CD14-positive monocyte (primary cell): Measurements from ENCODE around the gene CEP72. TPM values are rescaled to one million over a fixed set of nuclear protein-coding genes. Genes with fewer than 3 reads are reported as not detected.

Experiments used
- DNase-seq, 3 donors: peaks; one replicate each; pipeline ENCODE4 v3.0.0-alpha.2; 2011 to 2022
- H2AFZ ChIP-seq: 2 replicates; pipeline ENCODE4 v1.6.0; 2012; ENCODE audit warnings: mild to moderate bottlenecking, low read depth, low read length, inconsistent platforms; ENCODE audit not compliant: insufficient read depth, poor library complexity, severe bottlenecking
- H3K27ac ChIP-seq, 2 donors: 1 replicate in 1 of 2; 2 replicates in 1 of 2; pipeline ENCODE4 v1.5.1; 2012 to 2013; ENCODE audit warnings: low read length in 2 of 2, control low read depth in 1 of 2, inconsistent platforms in 1 of 2, low read depth in 1 of 2, mild to moderate bottlenecking in 1 of 2
- H3K27me3 ChIP-seq, 2 donors: one replicate each; pipeline versions ENCODE4 v1.6.0 to v1.6.1; 2011 to 2013; ENCODE audit warnings: low read length in 2 of 2; ENCODE audit not compliant: control insufficient read depth in 2 of 2, insufficient read depth in 2 of 2
- H3K36me3 ChIP-seq, 2 donors: replicated peaks in 1 of 2; 1 replicate in 1 of 2; 2 replicates in 1 of 2; pipeline versions ENCODE4 v1.5.1 to v1.6.1; 2012 to 2013; ENCODE audit warnings: low read length in 2 of 2, control low read depth in 1 of 2, inconsistent platforms in 1 of 2, mild to moderate bottlenecking in 1 of 2; ENCODE audit not compliant: insufficient read depth in 2 of 2, control insufficient read depth in 1 of 2
- H3K4me1 ChIP-seq, 2 donors: 1 replicate in 1 of 2; 2 replicates in 1 of 2; pipeline versions ENCODE4 v1.5.1 to v1.6.1; 2012 to 2013; ENCODE audit warnings: low read length in 2 of 2, control low read depth in 1 of 2, inconsistent platforms in 1 of 2, mild to moderate bottlenecking in 1 of 2, moderate library complexity in 1 of 2; ENCODE audit not compliant: insufficient read depth in 2 of 2, control insufficient read depth in 1 of 2
- H3K4me2 ChIP-seq: replicated peaks from 2 replicates; pipeline ENCODE3; 2012; ENCODE audit warnings: low read length, moderate library complexity, mild to moderate bottlenecking; ENCODE audit not compliant: poor library complexity, severe bottlenecking; ENCODE audit errors: extremely low read depth
- H3K4me3 ChIP-seq, 3 experiments: fragments of 200-600 bp in 1 of 3; sonication (generic) in 1 of 3; replicated peaks in 1 of 3; 1 replicate in 2 of 3; 2 replicates in 1 of 3; pipeline ENCODE4 v1.5.1; 2011 to 2013; ENCODE audit warnings: low read length in 3 of 3, mild to moderate bottlenecking in 3 of 3, control low read depth in 2 of 3, low read depth in 2 of 3, inconsistent platforms in 1 of 3, moderate library complexity in 1 of 3
- H3K79me2 ChIP-seq: 2 replicates; pipeline ENCODE4 v1.6.0; 2012; ENCODE audit warnings: mild to moderate bottlenecking, control low read depth, inconsistent platforms, low read length, moderate library complexity; ENCODE audit not compliant: insufficient read depth
- H3K9ac ChIP-seq: 2 replicates; pipeline ENCODE4 v1.6.0; 2017; ENCODE audit warnings: low read length, mild to moderate bottlenecking; ENCODE audit not compliant: insufficient read depth, poor library complexity, severe bottlenecking
- H3K9me3 ChIP-seq, 2 donors: replicated peaks in 1 of 2; 1 replicate in 1 of 2; 2 replicates in 1 of 2; pipeline versions ENCODE4 v1.5.1 to v1.6.1; 2012 to 2013; ENCODE audit warnings: low read length in 2 of 2, control low read depth in 1 of 2; ENCODE audit not compliant: control insufficient read depth in 1 of 2, insufficient read depth in 1 of 2
- H4K20me1 ChIP-seq: 2 replicates; pipeline ENCODE4 v1.6.0; 2012; ENCODE audit warnings: mild to moderate bottlenecking, low read length, control low read depth, moderate library complexity; ENCODE audit not compliant: insufficient read depth
- H3K27ac Mint-ChIP-seq, 7 donors: one replicate each; pipeline ENCODE4 v1.8.0; 2020; ENCODE audit warnings: mild to moderate bottlenecking in 7 of 7, mixed read lengths in 7 of 7, moderate library complexity in 6 of 7, inconsistent platforms in 2 of 7
- H3K27me3 Mint-ChIP-seq, 3 donors: one replicate each; pipeline ENCODE4 v1.8.0; 2021 to 2022; ENCODE audit warnings: low read depth in 3 of 3, mild to moderate bottlenecking in 3 of 3, mixed read lengths in 3 of 3, moderate library complexity in 3 of 3, inconsistent platforms in 1 of 3
- H3K36me3 Mint-ChIP-seq, 2 donors: one replicate each; pipeline ENCODE4 v1.8.0; 2020; ENCODE audit warnings: mixed read lengths in 2 of 2, inconsistent platforms in 1 of 2, mild to moderate bottlenecking in 1 of 2
- H3K4me1 Mint-ChIP-seq: one replicate; pipeline ENCODE4 v1.8.0; 2020; ENCODE audit warnings: mild to moderate bottlenecking, mixed read lengths
- H3K4me3 Mint-ChIP-seq, 2 donors: one replicate each; pipeline ENCODE4 v1.8.0; 2020; ENCODE audit warnings: mild to moderate bottlenecking in 2 of 2, mixed read lengths in 2 of 2, moderate library complexity in 1 of 2
- H3K9me3 Mint-ChIP-seq, 7 donors: one replicate each; pipeline ENCODE4 v1.8.0; 2020 to 2022; ENCODE audit warnings: mixed read lengths in 7 of 7, mild to moderate bottlenecking in 6 of 7, moderate library complexity in 6 of 7, inconsistent platforms in 2 of 7
- CTCF ChIP-seq: fragments of 200-600 bp; IDR thresholded peaks from one replicate; pipeline ENCODE4 v1.8.0; 2022; ENCODE audit warnings: antibody characterized with exemption, mild to moderate bottlenecking
- WGBS: methylation state at CpG from one replicate; pipeline ENCODE4 v1.1.5; 2013; ENCODE audit warnings: missing lambda C conversion rate; ENCODE audit not compliant: insufficient coverage; 5-methylcytosine and 5-hydroxymethylcytosine counted together
- intact Hi-C, 2 donors: fragments of 100-400 bp; cut with micrococcal nuclease; formaldehyde crosslinking; loops; one replicate each; pipeline versions ENCODE4 v1.15.0 to v1.15.1; 2023
- polyA plus RNA-seq, 3 donors: library from polyadenylated mRNA; depleted of rRNA in 1 of 3; unstranded in 2 of 3; stranded (reverse) in 1 of 3; fragments of 300-500 nt in 2 of 3; fragments of >200 nt in 1 of 3; fragmentation: Illumina TruSeq in 2 of 3; gene quantifications; 1 replicate in 2 of 3; 2 replicates in 1 of 3; pipeline ENCODE4 v1.2.3, GENCODE V29; 2012 to 2021

The CEP72 gene
- polyA plus RNA-seq, 3 donors: 0.13 to 2.1 (median 0.24) TPM

GRCh38 chr5:586751-587285 is 25.3 kb upstream of the CEP72 start:
- Mint-ChIP-seq H3K27me3 (peaks cover 14 to 47% (median 22%) of the 10 kb centered on the region in 3 donors), H3K4me1 (no peaks in the 10 kb centered on the region), H3K9me3 (peaks cover 7 to 26% (median 19%) of the 10 kb centered on the region in 7 donors), H3K4me3 (no peak overlapping the region), H3K27ac (no peak overlapping the region), H3K36me3 (no peaks in the 10 kb centered on the region)
- Histone ChIP-seq H3K27me3 (peaks cover 0 to 4% of the 10 kb centered on the region in 2 donors), H2AFZ (no peak overlapping the region), H3K36me3 (no peaks in the 10 kb centered on the region), H3K4me2 (no peak overlapping the region), H3K9me3 (peaks cover 7 to 11% of the 10 kb centered on the region in 2 donors), H3K27ac (no peak overlapping the region), H3K4me3 (no peak overlapping the region), H3K4me1 (no peaks in the 10 kb centered on the region), H3K79me2 (no peaks in the 10 kb centered on the region), H4K20me1 (no peaks in the 10 kb centered on the region), H3K9ac (no peak overlapping the region)
- DNase-seq: no peak
- intact Hi-C loops: no loop called here
- 80% methylated on average over 9 of the region's 9 CpGs for WGBS
- no peak for TF ChIP-seq CTCF

- Mint-ChIP-seq H3K27me3 (peaks cover 11 to 45% (median 18%) of the 10 kb centered on the region in 3 donors), H3K9me3 (peaks cover 7 to 26% (median 17%) of the 10 kb centered on the region in 7 donors), H3K27ac (no peak overlapping the region), H3K4me3 (no peak overlapping the region), H3K4me1 (no peaks in the 10 kb centered on the region), H3K36me3 (no peaks in the 10 kb centered on the region)
- no peak for DNase-seq
- H3K36me3 ChIP-seq: no peaks in the 10 kb centered on the region
- H4K20me1 ChIP-seq: no peaks in the 10 kb centered on the region
- peaks cover 7 to 11% of the 10 kb centered on the region in 2 donors for H3K9me3 ChIP-seq
- no peaks in the 10 kb centered on the region for H3K79me2 ChIP-seq
- H3K4me2 ChIP-seq: no peak overlapping the region
- no peak for TF ChIP-seq CTCF
- H3K9ac ChIP-seq: no peak overlapping the region
- peaks cover 0 to 4% of the 10 kb centered on the region in 2 donors for H3K27me3 ChIP-seq
- H2AFZ ChIP-seq: no peak overlapping the region
- intact Hi-C loops: no loop called here
- WGBS: 88% methylated on average over 4 of the region's 6 CpGs
- no peaks in the 10 kb centered on the region for H3K4me1 ChIP-seq
- H3K27ac ChIP-seq: no peak overlapping the region
- no peak overlapping the region for H3K4me3 ChIP-seq
Measured at GRCh38 chr5:587403-587802, 24.7 kb upstream of the CEP72 start.
